Measurements from ENCODE around the gene PDE11A. TPM values are rescaled to one million over a fixed set of nuclear protein-coding genes. Genes with fewer than 3 reads are reported as not detected.

PDE11A gene
- total and polyA plus RNA-seq, 2 experiments from 2014 or later: 0.08 to 0.73 TPM

- H3K27ac ChIP-seq (ENCODE audit: low read depth): no peak overlapping the region
- H3K4me1 Mint-ChIP-seq: 0 out of 3 replicates have a peak, but pooled peaks cover 2% of the 10 kb centered on the region
- no peak overlapping the region for H3K4me2 ChIP-seq
- no peaks in the 10 kb centered on the region for H3K79me2 ChIP-seq (replicated peaks; ENCODE audit: insufficient read depth)
- DNase-seq (ENCODE audit: low spot score): no peak
- H3K27ac Mint-ChIP-seq: no peak overlapping the region
- peaks cover 10% of the 10 kb centered on the region for H3K9me3 Mint-ChIP-seq
- H3K4me3 ChIP-seq: no peak overlapping the region
- no peaks in the 10 kb centered on the region for H4K20me1 ChIP-seq (replicated peaks; ENCODE audit: insufficient read depth)
- no peaks in the 10 kb centered on the region for H3F3A ChIP-seq (replicated peaks; ENCODE audit: low read depth)
- no peaks in the 10 kb centered on the region for H3K4me1 ChIP-seq (ENCODE audit: insufficient read depth)
- peaks cover 10% of the 10 kb centered on the region for H3K36me3 Mint-ChIP-seq (ENCODE audit: low read depth)
- no peaks in the 10 kb centered on the region; the same call in 1 of the 2 replicates for H3K36me3 ChIP-seq (ENCODE audit: insufficient read depth)
- H3K27me3 Mint-ChIP-seq (ENCODE audit: insufficient read depth, low read depth, poor library complexity): no peaks in the 10 kb centered on the region
- TF ChIP-seq ZNF462 (CRISPR knock-in tag; IDR thresholded peaks at IDR 0.05): no peak
- TF ChIP-seq NANOG (IDR thresholded peaks at IDR 0.05; ENCODE audit: borderline replicate concordance): no peak
- TF ChIP-seq STAT1 (IDR thresholded peaks at IDR 0.05; ENCODE audit: unreplicated experiment): no peak
- TF ChIP-seq EZH2 (IDR thresholded peaks at IDR 0.05; ENCODE audit: low read depth, unreplicated experiment): no peak
- TF ChIP-seq EZH2phosphoT487 (IDR thresholded peaks at IDR 0.05; ENCODE audit: unreplicated experiment): no peak
- TF ChIP-seq ZNF114 (CRISPR knock-in tag; IDR thresholded peaks at IDR 0.05): no peak
- no peak for TF ChIP-seq ETS1 (IDR thresholded peaks at IDR 0.05)
- no peak for TF ChIP-seq JUNB (IDR thresholded peaks at IDR 0.05; ENCODE audit: unreplicated experiment)
- no peak for TF ChIP-seq CREB1 (CRISPR knock-in tag; IDR thresholded peaks at IDR 0.05; ENCODE audit: low read depth)
- H3K4me3 Mint-ChIP-seq: no peak overlapping the region
- no peaks in the 10 kb centered on the region for H3K27me3 ChIP-seq (ENCODE audit: insufficient read depth)
- no peaks in the 10 kb centered on the region for H3K9me2 ChIP-seq (ENCODE audit: insufficient read depth)
- no peak for ATAC-seq
- no peak overlapping the region for H2AFZ ChIP-seq
These were observed 290.0 kb downstream of the PDE11A start for GRCh38 chr2:177782613-177783012.
